SK-N-SH (cell line): ENCODE results near the gene KLF17. TPM values are rescaled to one million over a fixed set of nuclear protein-coding genes. Genes with fewer than 3 reads are reported as not detected.

Experiments used
- CTCF ChIA-PET: fragments of 300-600, 350-600 bp; formaldehyde crosslinking; extraction: SDS; loops from one replicate; lab custom pipeline; 2021; lab: Yijun Ruan, JAX
- POLR2A ChIA-PET: fragments of 350-600 bp; sonication (Branson Sonifier 250); formaldehyde crosslinking; extraction: SDS; loops from one replicate; lab custom pipeline; 2020; ENCODE audit warnings: antibody characterized with exemption, inconsistent platforms; lab: Yijun Ruan, JAX
- DNase-seq: peaks from one replicate; pipeline ENCODE4 v3.0.0; 2012
- H2AFZ ChIP-seq: fragments of 200-600 bp; sonication (generic); 2 replicates; pipeline ENCODE4 v1.8.1; 2016; ENCODE audit warnings: antibody characterized with exemption, mild to moderate bottlenecking, low read depth
- H3F3A ChIP-seq: fragments of 200-600 bp; sonication (generic); replicated peaks from 2 replicates; pipeline ENCODE3; 2016; ENCODE audit warnings: antibody characterized with exemption, mild to moderate bottlenecking; ENCODE audit not compliant: insufficient read depth
- H3K27ac ChIP-seq, 2 experiments: fragments of 200-500 bp in 1 of 2; fragments of 200-600 bp in 1 of 2; sonication (Bioruptor generic) in 1 of 2; sonication (generic), shearing (Covaris generic) in 1 of 2; 2 replicates each; pipeline versions ENCODE4 v1.5.1 to v1.6.1; 2014 to 2016; ENCODE audit warnings: low read depth in 2 of 2, inconsistent platforms in 1 of 2, low read length in 1 of 2, mild to moderate bottlenecking in 1 of 2, mixed read lengths in 1 of 2
- H3K27me3 ChIP-seq: fragments of 200-600 bp; sonication (generic), shearing (Covaris generic); 2 replicates; pipeline ENCODE4 v1.6.1; 2016; ENCODE audit warnings: mixed run types; ENCODE audit not compliant: insufficient read depth
- H3K36me3 ChIP-seq, 2 experiments: fragments of 200-500 bp in 1 of 2; fragments of 200-600 bp in 1 of 2; sonication (Bioruptor generic) in 1 of 2; sonication (generic) in 1 of 2; replicated peaks in 1 of 2; 2 replicates each; pipeline versions ENCODE3 to v1.5.1; 2014 to 2016; ENCODE audit warnings: low read length in 1 of 2, mild to moderate bottlenecking in 1 of 2; ENCODE audit not compliant: insufficient read depth in 2 of 2, control insufficient read depth in 1 of 2
- H3K4me1 ChIP-seq, 2 experiments: fragments of 200-500 bp in 1 of 2; fragments of 200-600 bp in 1 of 2; sonication (Bioruptor generic) in 1 of 2; sonication (generic), shearing (Covaris generic) in 1 of 2; 2 replicates each; pipeline versions ENCODE4 v1.5.1 to v1.6.1; 2014 to 2016; ENCODE audit warnings: low read depth in 1 of 2, low read length in 1 of 2, mixed run types in 1 of 2; ENCODE audit not compliant: insufficient read depth in 2 of 2, control insufficient read depth in 1 of 2
- H3K4me2 ChIP-seq: fragments of 200-600 bp; sonication (generic), shearing (Covaris generic); 2 replicates; pipeline ENCODE4 v1.6.1; 2017; ENCODE audit warnings: mixed run types
- H3K4me3 ChIP-seq, 2 experiments: fragments of 200-500 bp in 1 of 2; fragments of 200-600 bp in 1 of 2; sonication (Bioruptor generic) in 1 of 2; sonication (generic), shearing (Covaris generic) in 1 of 2; 2 replicates each; pipeline versions ENCODE4 v1.5.1 to v1.8.1; 2014 to 2016; ENCODE audit warnings: low read depth in 2 of 2, inconsistent platforms in 1 of 2, low read length in 1 of 2, mild to moderate bottlenecking in 1 of 2, mixed read lengths in 1 of 2, moderate library complexity in 1 of 2
- H3K79me2 ChIP-seq: fragments of 200-600 bp; sonication (generic); 2 replicates; pipeline ENCODE4 v1.8.1; 2017; ENCODE audit warnings: mild to moderate bottlenecking; ENCODE audit not compliant: insufficient read depth
- H3K9ac ChIP-seq: fragments of 200-600 bp; sonication (generic); 2 replicates; pipeline ENCODE4 v1.6.1; 2017; ENCODE audit warnings: mixed run types
- H3K9me2 ChIP-seq: fragments of 200-600 bp; sonication (generic); 2 replicates; pipeline ENCODE4 v1.6.1; 2017; ENCODE audit warnings: mixed run types
- H3K9me3 ChIP-seq: fragments of 200-600 bp; sonication (generic); 2 replicates; pipeline ENCODE4 v1.6.1; 2017; ENCODE audit warnings: mixed run types, mild to moderate bottlenecking, moderate library complexity
- H4K20me1 ChIP-seq: fragments of 200-600 bp; sonication (generic); 2 replicates; pipeline ENCODE4 v1.6.1; 2017; ENCODE audit warnings: mild to moderate bottlenecking, mixed run types; ENCODE audit not compliant: insufficient read depth
- CHD2 ChIP-seq: fragments of 150-350 bp; IDR thresholded peaks from 2 replicates; pipeline ENCODE4 v1.6.1; 2018; ENCODE audit warnings: low read length; ENCODE audit not compliant: partially characterized antibody
- ELF1 ChIP-seq: IDR thresholded peaks from 2 replicates; pipeline ENCODE4 v1.4.0; 2012
- EP300 ChIP-seq, 2 experiments: IDR thresholded peaks; 2 replicates each; pipeline versions ENCODE4 v1.4.0 to v1.6.1; 2012; ENCODE audit warnings: borderline replicate concordance in 1 of 2, low read depth in 1 of 2, low read length in 1 of 2
- EZH2phosphoT487 ChIP-seq: fragments of 200-600 bp; sonication (generic); IDR thresholded peaks from 2 replicates; pipeline ENCODE4 v1.6.1; 2017; ENCODE audit warnings: low read depth, mixed run types, mild to moderate bottlenecking, antibody characterized with exemption, moderate library complexity, borderline replicate concordance
- FOSL2 ChIP-seq: IDR thresholded peaks from 2 replicates; pipeline ENCODE4 v1.4.0; 2012; ENCODE audit warnings: low read depth, mild to moderate bottlenecking, moderate library complexity, borderline replicate concordance
- FOXM1 ChIP-seq: IDR thresholded peaks from 2 replicates; pipeline ENCODE4 v1.4.0; 2012; ENCODE audit warnings: low read depth, mild to moderate bottlenecking
- JUND ChIP-seq: IDR thresholded peaks from 2 replicates; pipeline ENCODE4 v1.4.0; 2012
- MEF2A ChIP-seq: IDR thresholded peaks from 2 replicates; pipeline ENCODE4 v1.4.0; 2012; ENCODE audit warnings: low read depth, borderline replicate concordance
- NRF1 ChIP-seq: IDR thresholded peaks from 2 replicates; pipeline ENCODE4 v1.6.1; 2012; ENCODE audit warnings: low read depth, mild to moderate bottlenecking, low read length
- PBX3 ChIP-seq: IDR thresholded peaks from 2 replicates; pipeline ENCODE4; 2012
- RAD21 ChIP-seq: IDR thresholded peaks from 2 replicates; pipeline ENCODE4 v1.6.1; 2012; ENCODE audit warnings: mild to moderate bottlenecking, low read length
- RCOR1 ChIP-seq: fragments of 150-350 bp; IDR thresholded peaks from 2 replicates; pipeline ENCODE4 v1.6.1; 2017; ENCODE audit warnings: antibody characterized with exemption, low read length
- RXRA ChIP-seq: IDR thresholded peaks from 2 replicates; pipeline ENCODE4 v1.4.0; 2012; ENCODE audit warnings: low read depth, mild to moderate bottlenecking, borderline replicate concordance
- SIN3A ChIP-seq: IDR thresholded peaks from 2 replicates; pipeline ENCODE4 v1.6.1; 2012; ENCODE audit warnings: low read depth, mild to moderate bottlenecking, low read length, moderate library complexity, borderline replicate concordance
- SMC3 ChIP-seq: IDR thresholded peaks from 2 replicates; pipeline ENCODE4 v1.6.1; 2012; ENCODE audit warnings: low read depth, low read length, improper control_type of control experiment
- TAF1 ChIP-seq: IDR thresholded peaks from 2 replicates; pipeline ENCODE4 v1.6.1; 2012; ENCODE audit warnings: low read depth, mild to moderate bottlenecking, low read length, moderate library complexity, borderline replicate concordance
- TCF12 ChIP-seq: IDR thresholded peaks from 2 replicates; pipeline ENCODE4 v1.4.0; 2012
- USF2 ChIP-seq: fragments of 150-350 bp; IDR thresholded peaks from 2 replicates; pipeline ENCODE4 v1.6.1; 2017; ENCODE audit warnings: antibody characterized with exemption, low read length, low read depth, borderline replicate concordance
- YY1 ChIP-seq: IDR thresholded peaks from 2 replicates; pipeline ENCODE4 v1.4.0; 2012; ENCODE audit warnings: low read depth, mild to moderate bottlenecking
- WGBS: methylation state at CpG from one replicate; pipeline ENCODE4 v1.1.6; 2017; ENCODE audit warnings: low lambda C conversion rate; 5-methylcytosine and 5-hydroxymethylcytosine counted together
- polyA plus RNA-seq, 3 experiments: library from polyadenylated mRNA; depleted of rRNA; stranded (reverse); fragments of >200 nt; gene quantifications; 2 replicates each; pipeline ENCODE4 v1.2.3, GENCODE V29; 2012

Gene KLF17
- polyA plus RNA-seq, 1 of the 3 experiments (the other 2 are of a cell fraction), result 0.21 TPM

- TF ChIP-seq TAF1, result no peak
- TF ChIP-seq RCOR1, result no peak
- no peak for TF ChIP-seq NRF1
- no peak for TF ChIP-seq MEF2A
- no peak for TF ChIP-seq CHD2
- TF ChIP-seq YY1, result no peak
- TF ChIP-seq RAD21, result no peak
- TF ChIP-seq EZH2phosphoT487, result no peak
- no peak for TF ChIP-seq PBX3
These were observed 9.7 kb upstream of the KLF17 start (continued) for GRCh38 chr1:44108971-44109370.

GRCh38 chr1:44110916-44111315, 7.7 kb upstream of the KLF17 start:
- no peak overlapping the region for H3K27ac ChIP-seq
- no peaks in the 10 kb centered on the region for H3K9me3 ChIP-seq
- H3F3A ChIP-seq, result no peaks in the 10 kb centered on the region
- H3K4me3 ChIP-seq, result no peak overlapping the region
- no peaks in the 10 kb centered on the region; a peak in 1 of 4 replicates for H3K4me1 ChIP-seq
- H4K20me1 ChIP-seq, result no peaks in the 10 kb centered on the region
- no peaks in the 10 kb centered on the region for H3K79me2 ChIP-seq
- no peak for DNase-seq
- H3K4me2 ChIP-seq, result no peak overlapping the region
- no peaks in the 10 kb centered on the region for H3K27me3 ChIP-seq
- WGBS, result 94% methylated on average over 5 of the region's 5 CpGs
- no peak overlapping the region for H2AFZ ChIP-seq
- no peaks in the 10 kb centered on the region for H3K36me3 ChIP-seq
- CTCF ChIA-PET, result no interaction called here
- POLR2A ChIA-PET, result no interaction called here
- no peaks in the 10 kb centered on the region for H3K9me2 ChIP-seq
- TF ChIP-seq FOSL2, result no peak
- no peak for TF ChIP-seq RAD21
- no peak for TF ChIP-seq JUND
- no peak for TF ChIP-seq SIN3A
- no peak for TF ChIP-seq MEF2A
- no peak for TF ChIP-seq FOXM1
- no peak for TF ChIP-seq EP300 (IDR thresholded peaks at IDR 0.05; ENCODE audit: borderline replicate concordance in 1 of 2, low read depth in 1 of 2, low read length in 1 of 2)
- no peak for TF ChIP-seq PBX3
- no peak for TF ChIP-seq SMC3
- TF ChIP-seq TCF12, result no peak
- no peak for TF ChIP-seq USF2
- no peak for TF ChIP-seq RXRA
- TF ChIP-seq ELF1, result no peak
- no peak overlapping the region for H3K9ac ChIP-seq
